HCT116 (cell line): ENCODE results near the gene PPP2R2D. TPM values are rescaled to one million over a fixed set of nuclear protein-coding genes. Genes with fewer than 3 reads are reported as not detected.

Experiments
- ATAC-seq: fragments of 200-7000 bp; cut with Tn5 transposase; 2 replicates; pipeline ENCODE4 v1.9.1; 2020; ENCODE audit warnings: mild to moderate bottlenecking, moderate library complexity
- BruUV-seq: library from RNA; stranded (reverse); fragments of 400-500 nt; replicated peaks from 2 replicates; lab custom pipeline; 2021; lab: Mats Ljungman, UMichigan
- CTCF ChIA-PET: fragments of 300-600 bp; sonication (Branson Sonifier 250); formaldehyde crosslinking; loops from one replicate; lab custom pipeline; 2021; ENCODE audit warnings: antibody characterized with exemption; lab: Charles Lee
- POLR2A ChIA-PET: fragments of 300-600, 350-600 bp; sonication (Branson Sonifier 250); formaldehyde crosslinking; loops from one replicate; lab custom pipeline; 2021; ENCODE audit warnings: antibody characterized with exemption; lab: Charles Lee
- RAD21 ChIA-PET, 2 experiments: fragments of 300-600 bp; sonication (Branson Sonifier 250); formaldehyde crosslinking; loops; one replicate each; lab custom pipeline; 2023; ENCODE audit warnings: low total read pairs in 2 of 2; ENCODE audit not compliant: uncharacterized antibody in 2 of 2, unreplicated experiment in 2 of 2, low non-redundant PET in 1 of 2; lab: Charles Lee
- DNase-seq: peaks from one replicate; pipeline ENCODE4 v3.0.0-alpha.2; 2010; ENCODE audit warnings: low read depth, low spot score
- H2AFZ ChIP-seq: fragments of 200-600 bp; shearing (Covaris generic), sonication (generic); 2 replicates; pipeline ENCODE4 v1.6.1; 2017; ENCODE audit warnings: low read depth, mixed run types, mixed read lengths, antibody characterized with exemption, low read length; ENCODE audit not compliant: poor library complexity, severe bottlenecking
- H3K27ac ChIP-seq: 2 replicates; pipeline ENCODE4 v1.5.1; 2012; ENCODE audit warnings: low read depth, low read length
- H3K27me3 ChIP-seq: fragments of 200-600 bp; sonication (generic); 2 replicates; pipeline ENCODE4 v1.6.1; 2016; ENCODE audit warnings: mixed run types, low read length, mixed read lengths; ENCODE audit not compliant: insufficient read depth
- H3K36me3 ChIP-seq, 2 experiments: fragments of 200-500 bp in 1 of 2; fragments of 200-600 bp in 1 of 2; sonication (Bioruptor generic) in 1 of 2; sonication (generic) in 1 of 2; 2 replicates each; pipeline versions ENCODE4 v1.5.1 to v1.6.1; 2014 to 2016; ENCODE audit warnings: low read length in 2 of 2, inconsistent platforms in 1 of 2, mixed read lengths in 1 of 2, mixed run types in 1 of 2; ENCODE audit not compliant: insufficient read depth in 2 of 2, control insufficient read depth in 1 of 2
- H3K4me1 ChIP-seq, 2 experiments: fragments of 200-600 bp in 1 of 2; sonication (generic) in 1 of 2; 2 replicates each; pipeline versions ENCODE4 v1.5.1 to v1.6.1; 2012 to 2017; ENCODE audit warnings: low read length in 2 of 2, inconsistent platforms in 1 of 2, mild to moderate bottlenecking in 1 of 2, mixed read lengths in 1 of 2, mixed run types in 1 of 2, moderate library complexity in 1 of 2; ENCODE audit not compliant: insufficient read depth in 2 of 2, control insufficient read depth in 1 of 2
- H3K4me2 ChIP-seq: fragments of 200-600 bp; sonication (generic); 2 replicates; pipeline ENCODE4 v1.6.1; 2017; ENCODE audit warnings: mixed run types, low read length, mixed read lengths
- H3K4me3 ChIP-seq, 2 experiments: fragments of 200-600 bp in 1 of 2; sonication (generic) in 1 of 2; replicated peaks in 1 of 2; 2 replicates each; pipeline ENCODE4 v1.5.1; 2011 to 2016; ENCODE audit warnings: low read length in 2 of 2, control low read depth in 1 of 2, low read depth in 1 of 2, mild to moderate bottlenecking in 1 of 2, mixed read lengths in 1 of 2, mixed run types in 1 of 2
- H3K79me2 ChIP-seq: fragments of 200-600 bp; sonication (generic); 2 replicates; pipeline ENCODE4 v1.6.1; 2017; ENCODE audit warnings: mild to moderate bottlenecking, mixed run types, low read length, moderate library complexity, mixed read lengths; ENCODE audit not compliant: insufficient read depth
- H3K9ac ChIP-seq: fragments of 200-600 bp; sonication (generic); 2 replicates; pipeline ENCODE4 v1.6.1; 2016; ENCODE audit warnings: low read length, mixed read lengths
- H3K9me2 ChIP-seq: fragments of 200-600 bp; sonication (generic), shearing (Covaris generic); 2 replicates; pipeline ENCODE4 v1.6.1; 2017; ENCODE audit warnings: mixed run types, mild to moderate bottlenecking, moderate library complexity; ENCODE audit not compliant: insufficient read depth
- H3K9me3 ChIP-seq, 2 experiments: fragments of 200-500 bp in 1 of 2; fragments of 200-600 bp in 1 of 2; sonication (Bioruptor generic) in 1 of 2; sonication (generic) in 1 of 2; 2 replicates each; pipeline ENCODE4 v1.6.1; 2014 to 2017; ENCODE audit warnings: low read length in 2 of 2, mixed read lengths in 2 of 2, inconsistent platforms in 1 of 2, low read depth in 1 of 2, mild to moderate bottlenecking in 1 of 2, mixed run types in 1 of 2, moderate library complexity in 1 of 2; ENCODE audit not compliant: control insufficient read depth in 1 of 2, insufficient read depth in 1 of 2
- H4K20me1 ChIP-seq: fragments of 200-600 bp; sonication (generic), shearing (Covaris generic); 2 replicates; pipeline ENCODE4 v1.6.1; 2017; ENCODE audit warnings: mixed run types, mild to moderate bottlenecking, moderate library complexity; ENCODE audit not compliant: insufficient read depth
- ATF3 ChIP-seq: IDR thresholded peaks from 2 replicates; pipeline ENCODE4 v1.6.1; 2012
- CEBPB ChIP-seq: IDR thresholded peaks from 2 replicates; pipeline ENCODE4 v1.6.1; 2012; ENCODE audit warnings: low read depth
- EGR1 ChIP-seq: IDR thresholded peaks from 2 replicates; pipeline ENCODE4 v1.6.1; 2012; ENCODE audit warnings: low read depth
- MAX ChIP-seq: IDR thresholded peaks from 2 replicates; pipeline ENCODE4 v1.6.1; 2012
- SRF ChIP-seq: IDR thresholded peaks from 2 replicates; pipeline ENCODE4 v1.6.1; 2012; ENCODE audit warnings: low read depth
- TCF7L2 ChIP-seq: IDR thresholded peaks from 2 replicates; pipeline ENCODE4 v1.7.0; 2011; ENCODE audit warnings: borderline replicate concordance, inconsistent platforms; ENCODE audit not compliant: insufficient read depth, insufficient read length; ENCODE audit errors: extremely low read depth
- YY1 ChIP-seq: IDR thresholded peaks from 2 replicates; pipeline ENCODE4 v1.6.1; 2011; ENCODE audit warnings: low read length, low read depth, moderate library complexity, mild to moderate bottlenecking; ENCODE audit not compliant: insufficient replicate concordance; ENCODE audit errors: extremely low read depth
- ZFX ChIP-seq: fragments of 450-650 bp; IDR thresholded peaks from 2 replicates; pipeline ENCODE4 v1.6.1; 2017
- ZNF274 ChIP-seq: fragments of 200-500 bp; sonication (Bioruptor generic); IDR thresholded peaks from 2 replicates; pipeline ENCODE4 v1.6.1; 2014; ENCODE audit warnings: mild to moderate bottlenecking, low read depth, low read length, inconsistent platforms
- intact Hi-C: fragments of 100-400 bp; cut with micrococcal nuclease; formaldehyde crosslinking; loops from 2 replicates; pipeline ENCODE4 v1.10.0; 2022
- total RNA-seq: library from RNA; stranded (reverse); gene quantifications from one replicate; pipeline ENCODE4 v1.2.1, GENCODE V29; 2021; ENCODE audit not compliant: unreplicated experiment

Gene PPP2R2D
- total RNA-seq, 1 experiment from 2014 or later: 18.1 TPM

GRCh38 chr10:131954356-131954965, 53.7 kb downstream of the PPP2R2D start:
- CTCF ChIA-PET: no interaction called here
- Histone ChIP-seq H3K4me3 (no peak overlapping the region), H3K9me3 (no peaks in the 10 kb centered on the region), H3K4me1 (no peaks in the 10 kb centered on the region), H4K20me1 (no peaks in the 10 kb centered on the region), H3K36me3 (no peaks in the 10 kb centered on the region; a peak in 1 of 4 replicates), H3K27ac (no peak overlapping the region), H3K4me2 (no peak overlapping the region), H3K27me3 (no peaks in the 10 kb centered on the region), H3K79me2 (no peaks in the 10 kb centered on the region), H3K9me2 (no peaks in the 10 kb centered on the region), H2AFZ (no peak overlapping the region), H3K9ac (no peak overlapping the region)
- POLR2A ChIA-PET: no interaction called here
- TF ChIP-seq ZNF274 (no peak), EGR1 (no peak), CEBPB (no peak), ZFX (no peak), MAX (no peak), TCF7L2 (no peak), ATF3 (no peak), YY1 (no peak), SRF (no peak)
- RAD21 ChIA-PET: no interaction called here
- ATAC-seq: no peak
- BruUV-seq: no TSS peak
- intact Hi-C loops: no loop called here
- no peak for DNase-seq
